Keratinocyte (primary cell): ENCODE measurements around the gene B3GNT2.

Source experiments
- CTCF ChIP-seq, 3 experiments: IDR thresholded peaks in 1 of 3; conservative IDR thresholded peaks in 1 of 3; optimal IDR thresholded peaks in 1 of 3; 2 replicates in 2 of 3; 3 replicates in 1 of 3; pipeline versions ENCODE3 to v1.5.1; 2011; ENCODE audit warnings: low read length in 3 of 3, mild to moderate bottlenecking in 3 of 3, moderate library complexity in 2 of 3, control low read depth in 1 of 3, inconsistent platforms in 1 of 3; ENCODE audit not compliant: insufficient read depth in 2 of 3; ENCODE audit errors: extremely low read depth in 1 of 3
- EZH2 ChIP-seq: IDR thresholded peaks from one replicate; pipeline ENCODE4 v1.6.1; 2012; ENCODE audit warnings: inconsistent platforms, mild to moderate bottlenecking, low read length, moderate library complexity

- TF ChIP-seq CTCF (optimal IDR thresholded peaks at IDR 0.05 in 1 of 3, IDR thresholded peaks at IDR 0.05 in 1 of 3, conservative IDR thresholded peaks at IDR 0.05 in 1 of 3; ENCODE audit: extremely low read depth in 1 of 3, insufficient read depth in 2 of 3, low read length in 3 of 3), result no peak
- TF ChIP-seq EZH2, result no peak
Observed at GRCh38 chr2:62163106-62163831, 32.6 kb upstream of the B3GNT2 start.
